AG04450 (cell line): Measurements from ENCODE around the gene CCDC73. TPM values are rescaled to one million over a fixed set of nuclear protein-coding genes. Genes with fewer than 3 reads are reported as not detected.

ENCODE experiments used
- CTCF ChIA-PET: fragments of 300-600, 350-600 bp; formaldehyde crosslinking; extraction: SDS; loops from one replicate; lab custom pipeline; 2022; ENCODE audit warnings: antibody characterized with exemption, inconsistent platforms; lab: Charles Lee
- POLR2A ChIA-PET: fragments of 350-600 bp; formaldehyde crosslinking; extraction: SDS; loops from one replicate; lab custom pipeline; 2021; ENCODE audit warnings: antibody characterized with exemption, inconsistent platforms; lab: Yijun Ruan, JAX
- DNase-seq: peaks from one replicate; pipeline ENCODE4 v3.0.0-alpha.2; 2011; ENCODE audit warnings: low read depth, low spot score
- H3K27ac ChIP-seq: one replicate; pipeline ENCODE4 v1.5.1; 2012; ENCODE audit warnings: low read depth, low read length, control low read depth
- H3K27me3 ChIP-seq: one replicate; pipeline ENCODE4 v1.6.0; 2012; ENCODE audit warnings: low read length; ENCODE audit not compliant: control insufficient read depth, insufficient read depth
- H3K4me3 ChIP-seq: 2 replicates; pipeline ENCODE4 v1.5.1; 2011; ENCODE audit warnings: mild to moderate bottlenecking, low read depth, low read length, control low read depth
- H3K9me3 ChIP-seq: 2 replicates; pipeline ENCODE4 v1.5.1; 2012; ENCODE audit warnings: low read length; ENCODE audit not compliant: control insufficient read depth, insufficient read depth
- polyA minus RNA-seq: library from RNA; depleted of rRNA, polyadenylated mRNA; stranded (reverse); fragments of >200 nt; gene quantifications from 2 replicates; pipeline ENCODE4 v1.2.3, GENCODE V29; 2011; rRNA and poly(A)+ RNA removed
- polyA plus RNA-seq: library from polyadenylated mRNA; depleted of rRNA; stranded (reverse); fragments of >200 nt; gene quantifications from 2 replicates; pipeline ENCODE4 v1.2.3, GENCODE V29; 2011; rRNA removed
- TF ChIP-seq, protein P1 (sequence below): IDR thresholded peaks from 2 replicates; pipeline ENCODE4 v1.5.1; 2011; ENCODE audit warnings: low read depth, low read length, control low read depth, inconsistent platforms

Gene CCDC73
- polyA plus RNA-seq (not detected in 2 replicates), polyA minus RNA-seq (not detected in 2 replicates)

DNA sequence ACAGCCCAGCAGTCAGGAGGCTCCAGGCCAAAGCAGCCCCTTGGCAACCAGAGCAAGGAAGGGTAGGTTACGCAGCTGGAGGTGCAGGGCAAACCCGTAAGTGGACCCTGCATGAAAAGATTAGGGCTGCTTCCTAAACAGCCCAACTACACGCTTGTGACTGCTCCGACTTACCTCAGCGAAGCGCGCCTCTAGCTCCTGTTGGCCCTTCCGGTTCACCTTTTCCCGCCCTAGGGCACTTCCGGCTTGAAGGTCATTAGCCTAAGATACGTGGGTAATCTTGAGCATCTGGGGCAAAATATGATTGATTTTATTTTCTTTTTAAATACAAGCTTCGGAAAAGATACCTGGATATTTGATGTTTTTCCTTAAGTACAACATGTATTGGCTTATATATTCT is at the start of gene CCDC73:
Gene CCDC73, minus strand, starts transcription at position 224 of the 400 bp plus-strand sequence. CDS start 34,419 bp downstream, outside the sequence.
- TF ChIP-seq, protein P1, sequence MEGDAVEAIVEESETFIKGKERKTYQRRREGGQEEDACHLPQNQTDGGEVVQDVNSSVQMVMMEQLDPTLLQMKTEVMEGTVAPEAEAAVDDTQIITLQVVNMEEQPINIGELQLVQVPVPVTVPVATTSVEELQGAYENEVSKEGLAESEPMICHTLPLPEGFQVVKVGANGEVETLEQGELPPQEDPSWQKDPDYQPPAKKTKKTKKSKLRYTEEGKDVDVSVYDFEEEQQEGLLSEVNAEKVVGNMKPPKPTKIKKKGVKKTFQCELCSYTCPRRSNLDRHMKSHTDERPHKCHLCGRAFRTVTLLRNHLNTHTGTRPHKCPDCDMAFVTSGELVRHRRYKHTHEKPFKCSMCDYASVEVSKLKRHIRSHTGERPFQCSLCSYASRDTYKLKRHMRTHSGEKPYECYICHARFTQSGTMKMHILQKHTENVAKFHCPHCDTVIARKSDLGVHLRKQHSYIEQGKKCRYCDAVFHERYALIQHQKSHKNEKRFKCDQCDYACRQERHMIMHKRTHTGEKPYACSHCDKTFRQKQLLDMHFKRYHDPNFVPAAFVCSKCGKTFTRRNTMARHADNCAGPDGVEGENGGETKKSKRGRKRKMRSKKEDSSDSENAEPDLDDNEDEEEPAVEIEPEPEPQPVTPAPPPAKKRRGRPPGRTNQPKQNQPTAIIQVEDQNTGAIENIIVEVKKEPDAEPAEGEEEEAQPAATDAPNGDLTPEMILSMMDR: no peak
- Histone ChIP-seq H3K27ac (no peak within 1 kb of the TSS), H3K27me3 (no peaks in the 10 kb centered on the region), H3K9me3 (no peaks in the 10 kb centered on the region), H3K4me3 (no peak within 1 kb of the TSS)
- CTCF ChIA-PET: interaction anchor here (0.6 to 6.4 kb wide), 6 partner anchors 8 to 472 kb away, joined by 3 to 97 read pairs (median 4); no protein-coding TSS in a partner anchor
- POLR2A ChIA-PET: interaction anchor here (0.6 kb wide), 1 partner anchor 472 kb away, joined by 4 read pairs; no protein-coding TSS in a partner anchor
- DNase-seq: no peak

DNA sequence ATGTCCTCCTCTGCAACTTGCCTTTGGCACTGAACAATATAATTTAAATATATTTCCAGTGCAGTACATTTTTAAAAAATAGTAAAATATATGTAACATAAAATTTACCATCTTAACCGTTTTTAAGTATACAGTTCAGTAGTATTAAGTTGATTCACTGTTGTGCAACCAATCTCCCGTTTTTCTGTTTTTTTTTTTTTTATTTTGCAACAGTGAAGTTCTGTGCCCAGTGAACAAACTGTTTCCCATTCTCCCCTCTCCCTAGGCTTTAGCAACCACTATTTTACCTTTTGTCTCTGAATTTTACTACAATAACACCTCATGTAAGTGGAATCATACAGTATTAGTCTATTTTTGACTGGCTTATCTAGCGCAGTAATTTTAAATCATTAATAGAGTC is 49.1 kb upstream of the CCDC73 start:
- H3K27me3 ChIP-seq: no peaks in the 10 kb centered on the region
- POLR2A ChIA-PET: no interaction called here
- H3K9me3 ChIP-seq: no peaks in the 10 kb centered on the region
- DNase-seq: no peak
- CTCF ChIA-PET: interaction anchor here (1.1 kb wide), 1 partner anchor 35 kb away, joined by 5 read pairs; no protein-coding TSS in a partner anchor
- TF ChIP-seq, protein P1: no peak
- H3K27ac ChIP-seq: no peak overlapping the region
- H3K4me3 ChIP-seq: no peak overlapping the region

DNA sequence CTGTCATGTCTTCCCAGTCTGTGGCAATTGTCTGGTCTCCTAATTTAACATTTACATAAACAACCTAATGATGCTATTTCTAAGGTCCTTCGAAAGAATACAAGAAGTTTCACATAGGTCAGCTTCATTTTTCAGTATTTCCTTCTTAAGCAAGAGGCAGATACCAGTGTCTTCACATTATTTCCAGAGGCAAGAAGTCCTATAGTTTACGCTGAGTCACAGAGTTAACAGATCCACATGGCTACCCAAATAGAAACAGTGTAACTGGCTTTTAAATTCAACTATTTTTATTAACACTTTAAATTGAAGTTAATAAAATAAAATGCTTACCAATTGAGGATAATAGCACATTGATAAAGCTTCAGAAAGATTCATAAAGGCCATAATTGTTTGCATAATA is 46.1 kb upstream of the CCDC73 start:
- ChIA-PET POLR2A (no interaction called here), CTCF (interaction anchor here (1.4 kb wide), 1 partner anchor 220 kb away, joined by 4 read pairs; no protein-coding TSS in a partner anchor)
- Histone ChIP-seq H3K27ac (no peak overlapping the region), H3K4me3 (no peak overlapping the region), H3K27me3 (no peaks in the 10 kb centered on the region), H3K9me3 (no peaks in the 10 kb centered on the region)
- TF ChIP-seq, protein P1: no peak
- DNase-seq: no peak

DNA sequence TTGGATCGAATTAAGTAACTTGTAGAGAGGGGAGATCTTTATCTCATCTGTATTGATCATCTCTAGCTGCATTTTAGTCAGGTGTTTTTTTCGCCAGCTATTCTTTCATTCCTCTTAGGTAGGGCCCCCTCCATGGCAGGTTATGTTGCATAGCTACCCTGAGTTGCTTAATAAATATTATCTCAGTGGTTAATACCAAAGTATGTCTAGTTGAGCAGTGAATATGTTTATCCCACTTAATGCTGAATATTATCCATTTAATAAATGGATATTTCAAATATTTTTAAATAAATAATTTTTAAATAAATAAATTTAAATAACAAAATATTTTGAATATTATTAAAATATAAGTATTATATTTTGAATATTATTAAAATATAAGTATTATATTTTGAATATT is 44.8 kb upstream of the CCDC73 start:
- no peak overlapping the region for H3K4me3 ChIP-seq
- no peaks in the 10 kb centered on the region for H3K27me3 ChIP-seq
- DNase-seq: no peak
- H3K9me3 ChIP-seq: no peaks in the 10 kb centered on the region
- POLR2A ChIA-PET: no interaction called here
- TF ChIP-seq, protein P1: no peak
- CTCF ChIA-PET: interaction anchor here (0.7 to 0.8 kb wide), 2 partner anchors 30 to 47 kb away, joined by 3 to 6 read pairs; no protein-coding TSS in a partner anchor
- H3K27ac ChIP-seq: no peak overlapping the region

DNA sequence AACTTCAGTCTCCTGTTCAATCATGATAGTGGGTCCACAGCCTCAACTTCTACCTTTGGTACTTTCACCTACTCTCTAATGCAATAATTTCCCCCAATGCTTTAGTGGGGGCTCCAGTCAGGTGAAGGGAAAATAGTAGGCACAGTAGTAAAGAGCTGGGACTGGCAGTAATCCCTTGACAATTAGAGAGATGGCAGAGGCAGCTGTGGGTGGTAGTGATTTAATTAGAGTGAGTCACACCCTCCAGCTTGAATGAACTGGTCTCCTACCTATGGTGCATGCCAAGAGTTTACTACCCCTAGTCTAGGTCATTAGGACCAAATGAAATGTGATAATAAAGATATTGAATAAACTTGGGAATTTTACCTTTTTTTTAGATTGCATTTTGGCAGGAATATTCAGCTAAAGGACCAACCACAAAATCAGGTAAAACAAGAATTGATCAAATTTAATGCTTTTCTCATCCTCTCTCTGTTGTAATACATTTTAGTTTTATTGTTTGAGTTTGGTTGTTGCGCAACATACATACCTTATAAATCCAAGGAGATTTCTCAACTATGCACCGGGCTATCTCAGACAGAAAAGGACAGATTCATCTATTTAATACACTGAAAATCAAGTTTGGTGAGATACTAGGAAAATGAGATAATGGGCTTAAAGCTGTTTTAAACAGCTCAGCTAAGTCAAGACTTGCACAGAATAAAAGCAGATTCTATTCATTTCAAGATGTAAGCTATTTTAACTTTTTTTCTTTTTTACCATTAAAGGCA is 44.2 kb upstream of the CCDC73 start:
- Histone ChIP-seq H3K9me3 (no peaks in the 10 kb centered on the region), H3K27ac (no peak overlapping the region), H3K4me3 (no peak overlapping the region), H3K27me3 (peaks cover 2% of the 10 kb centered on the region)
- TF ChIP-seq, protein P1: no peak
- DNase-seq: no peak
- ChIA-PET CTCF (interaction anchor here (0.7 to 0.8 kb wide), 2 partner anchors 30 to 47 kb away, joined by 3 to 6 read pairs; no protein-coding TSS in a partner anchor), POLR2A (no interaction called here)
